ENCODE measurements around the gene AMZ1. TPM values are rescaled to one million over a fixed set of nuclear protein-coding genes. Genes with fewer than 3 reads are reported as not detected.
A peak's percentile ranks its signal among the peaks of the same experiment; 100 is the strongest.

The AMZ1 gene
- total RNA-seq, 1 experiment from 2014 or later = 0.74 TPM

- Histone ChIP-seq H3K4ac (ENCODE audit: low read depth, low read length) (no peak overlapping the region), H4K20me1 (ENCODE audit: control insufficient read depth, insufficient read depth, insufficient read length) (no peaks in the 10 kb centered on the region), H2BK120ac (ENCODE audit: low read depth, low read length, poor library complexity, severe bottlenecking) (no peak overlapping the region), H3K23ac (ENCODE audit: insufficient read length, low read depth, low read length) (no peak overlapping the region), H3K27ac (ENCODE audit: insufficient read length, low read depth, low read length) (no peak overlapping the region), H3T11ph (ENCODE audit: low read length) (no peak overlapping the region), H3K18ac (ENCODE audit: insufficient read length, low read depth, low read length) (no peak overlapping the region), H3K14ac (ENCODE audit: insufficient read depth, low read length) (no peak overlapping the region), H2AK5ac (ENCODE audit: insufficient read length, low read length) (no peak overlapping the region), H3K79me1 (ENCODE audit: insufficient read depth, low read depth, low read length, poor library complexity, severe bottlenecking) (no peaks in the 10 kb centered on the region), H3K9me3 (ENCODE audit: control insufficient read depth, low read depth, low read length) (no peaks in the 10 kb centered on the region), H4K8ac (replicated peaks; ENCODE audit: insufficient read length, low read depth, low read length) (no peak overlapping the region), H2BK5ac (ENCODE audit: insufficient read length, low read length) (no peak overlapping the region), H4K91ac (ENCODE audit: insufficient read length, low read depth, low read length) (no peak overlapping the region), H3K23me2 (ENCODE audit: insufficient read length, low read depth, low read length, poor library complexity, severe bottlenecking) (no peaks in the 10 kb centered on the region), H2AFZ (ENCODE audit: low read length) (no peak overlapping the region), H4K5ac (ENCODE audit: insufficient read length, low read depth, low read length) (no peak overlapping the region), H2BK20ac (ENCODE audit: low read depth, low read length, poor library complexity, severe bottlenecking) (no peak overlapping the region), H3K4me2 (ENCODE audit: insufficient read depth, insufficient read length, low read length) (no peak overlapping the region), H2BK12ac (ENCODE audit: insufficient read length, low read depth, low read length) (no peak overlapping the region), H2BK15ac (ENCODE audit: low read depth, low read length) (no peak overlapping the region), H3K9ac (ENCODE audit: extremely low read depth, insufficient read length, low read length) (no peak overlapping the region), H3K56ac (ENCODE audit: insufficient read length, low read depth, low read length) (no peak overlapping the region), H3K79me2 (ENCODE audit: insufficient read depth, low read length) (no peaks in the 10 kb centered on the region), H3K4me1 (ENCODE audit: insufficient read depth, low read length) (no peaks in the 10 kb centered on the region; the same call in 1 of the 2 replicates), H3K27me3 (ENCODE audit: insufficient read depth, low read length) (no peaks in the 10 kb centered on the region)
- H3K27me3 Mint-ChIP-seq (ENCODE audit: low read depth) = peaks cover 27% of the 10 kb centered on the region
- peaks cover 5 to 14% of the 10 kb centered on the region in 2 experiments; a peak in 2 of 4 replicates for H3K4me1 Mint-ChIP-seq
- H3K4me3 Mint-ChIP-seq = no peak overlapping the region
- no peak for TF ChIP-seq CTCF (conservative IDR thresholded peaks at IDR 0.05)
- H3K9me3 Mint-ChIP-seq = peaks cover 2 to 5% of the 10 kb centered on the region in 2 experiments; a peak in 3 of 5 replicates
- peaks cover 2 to 12% (median 11%) of the 10 kb centered on the region in 3 experiments; a peak in 6 of 7 replicates for H3K36me3 Mint-ChIP-seq (ENCODE audit: insufficient read depth in 1 of 3, low read depth in 3 of 3)
- peak; percentile 34 for DNase-seq
- H3K27ac Mint-ChIP-seq = peak overlapping the region in 2 of 3 experiments; percentile 44 to 87; a peak in 3 of 7 replicates
- WGBS (ENCODE audit: extremely low coverage, insufficient read length, low lambda C conversion rate) = no CpG with 5 or more reads among the region's 4 CpGs
Observed at GRCh38 chr7:2663960-2664359, 24.0 kb upstream of the AMZ1 start.

Data from H9 (cell line).